ENCODE results near the gene GMPR2.

DNA sequence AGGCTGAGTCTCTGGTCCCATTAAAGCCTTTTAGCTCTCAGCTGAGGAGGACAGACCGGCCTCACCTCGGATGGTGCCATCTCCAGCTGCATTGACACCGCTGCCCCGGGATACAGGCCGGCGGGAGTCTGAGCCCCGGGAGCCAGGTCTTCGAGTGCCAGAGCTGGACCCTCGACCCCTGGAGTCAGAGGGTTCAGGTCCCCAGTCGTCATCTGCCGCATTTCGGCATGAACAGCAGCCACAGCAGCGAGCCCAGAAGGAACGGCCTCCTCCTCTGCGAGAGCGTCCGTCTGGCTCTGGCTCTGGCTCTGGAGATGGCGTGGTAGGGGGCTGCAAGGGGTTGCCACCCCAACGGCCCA, 29.2 kb downstream of the GMPR2 start:
- no peak for TF ChIP-seq POLR2A (IDR thresholded peaks at IDR 0.05)
- TF ChIP-seq, protein P1, sequence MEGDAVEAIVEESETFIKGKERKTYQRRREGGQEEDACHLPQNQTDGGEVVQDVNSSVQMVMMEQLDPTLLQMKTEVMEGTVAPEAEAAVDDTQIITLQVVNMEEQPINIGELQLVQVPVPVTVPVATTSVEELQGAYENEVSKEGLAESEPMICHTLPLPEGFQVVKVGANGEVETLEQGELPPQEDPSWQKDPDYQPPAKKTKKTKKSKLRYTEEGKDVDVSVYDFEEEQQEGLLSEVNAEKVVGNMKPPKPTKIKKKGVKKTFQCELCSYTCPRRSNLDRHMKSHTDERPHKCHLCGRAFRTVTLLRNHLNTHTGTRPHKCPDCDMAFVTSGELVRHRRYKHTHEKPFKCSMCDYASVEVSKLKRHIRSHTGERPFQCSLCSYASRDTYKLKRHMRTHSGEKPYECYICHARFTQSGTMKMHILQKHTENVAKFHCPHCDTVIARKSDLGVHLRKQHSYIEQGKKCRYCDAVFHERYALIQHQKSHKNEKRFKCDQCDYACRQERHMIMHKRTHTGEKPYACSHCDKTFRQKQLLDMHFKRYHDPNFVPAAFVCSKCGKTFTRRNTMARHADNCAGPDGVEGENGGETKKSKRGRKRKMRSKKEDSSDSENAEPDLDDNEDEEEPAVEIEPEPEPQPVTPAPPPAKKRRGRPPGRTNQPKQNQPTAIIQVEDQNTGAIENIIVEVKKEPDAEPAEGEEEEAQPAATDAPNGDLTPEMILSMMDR (IDR thresholded peaks at IDR 0.05): no peak

Data from thyroid gland (tissue), 4 donors.